IMR-90 (cell line): ENCODE results near the gene SRPK3. TPM values are rescaled to one million over a fixed set of nuclear protein-coding genes. Genes with fewer than 3 reads are reported as not detected.

ENCODE experiments used
- polyA plus RNA-seq, 3 experiments: library from polyadenylated mRNA; depleted of rRNA; stranded (reverse); fragments of >200 nt; gene quantifications; 2 replicates each; pipeline ENCODE4 v1.2.3, GENCODE V29; 2012; ENCODE audit warnings: low replicate concordance in 1 of 3
- total RNA-seq: library from RNA; depleted of rRNA; stranded (reverse); fragments of >200 nt; gene quantifications from 2 replicates; pipeline ENCODE4 v1.2.3, GENCODE V29; 2012; rRNA removed

The SRPK3 gene
- total and polyA plus RNA-seq, 2 of the 4 experiments (the other 2 are of a cell fraction): 0.36 to 0.70 TPM

Other genes with a start within 250 kb of the SRPK3 start
- 26.9 and 27.6 TPM in 2 replicates for gene CCNQ, start 181.9 kb upstream of the SRPK3 start, total RNA-seq
- 35.2 and 39.1 TPM in 2 replicates for gene CCNQ, start 181.9 kb upstream of the SRPK3 start, polyA plus RNA-seq (2012; rRNA removed)
- under 0.01 TPM in 2 replicates for gene DUSP9, start 133.8 kb upstream of the SRPK3 start, total RNA-seq
- 0.09 and 0.16 TPM in 2 replicates for gene DUSP9, start 133.8 kb upstream of the SRPK3 start, polyA plus RNA-seq (2012; rRNA removed)
- gene PNCK, start 107.2 kb upstream of the SRPK3 start, total RNA-seq: 0.18 TPM in 1 of 2 replicates, not detected in the other
- gene PNCK, start 107.2 kb upstream of the SRPK3 start, polyA plus RNA-seq (2012; rRNA removed): 0.13 and 0.22 TPM in 2 replicates
- gene SLC6A8, start 93.1 kb upstream of the SRPK3 start, total RNA-seq: 6.7 and 7.2 TPM in 2 replicates
- gene SLC6A8, start 93.1 kb upstream of the SRPK3 start, polyA plus RNA-seq (2012; rRNA removed): 21.1 and 25.5 TPM in 2 replicates
- gene BCAP31, start 56.7 kb upstream of the SRPK3 start, total RNA-seq: 166 and 244 TPM in 2 replicates
- 125 and 131 TPM in 2 replicates for gene BCAP31, start 56.7 kb upstream of the SRPK3 start, polyA plus RNA-seq (2012; rRNA removed)
- gene ABCD1, start 56.2 kb upstream of the SRPK3 start, total RNA-seq: 4.3 and 4.7 TPM in 2 replicates
- 7.0 and 8.3 TPM in 2 replicates for gene ABCD1, start 56.2 kb upstream of the SRPK3 start, polyA plus RNA-seq (2012; rRNA removed)
- 0.36 and 1.7 TPM in 2 replicates for gene PLXNB3, start 16.8 kb upstream of the SRPK3 start, total RNA-seq
- gene PLXNB3, start 16.8 kb upstream of the SRPK3 start, polyA plus RNA-seq (2012; rRNA removed): 22.3 and 26.9 TPM in 2 replicates
- gene IDH3G, start 13.3 kb downstream of the SRPK3 start, total RNA-seq: 75.8 and 79.4 TPM in 2 replicates
- 85.7 and 95.0 TPM in 2 replicates for gene IDH3G, start 13.3 kb downstream of the SRPK3 start, polyA plus RNA-seq (2012; rRNA removed)
- gene SSR4, start 13.6 kb downstream of the SRPK3 start, total RNA-seq: 118 and 141 TPM in 2 replicates
- gene SSR4, start 13.6 kb downstream of the SRPK3 start, polyA plus RNA-seq (2012; rRNA removed): 480 and 481 TPM in 2 replicates
- under 0.01 and 0.28 TPM in 2 replicates for gene PDZD4, start 49.5 kb downstream of the SRPK3 start, total RNA-seq
- 0.34 and 0.38 TPM in 2 replicates for gene PDZD4, start 49.5 kb downstream of the SRPK3 start, polyA plus RNA-seq (2012; rRNA removed)
- gene L1CAM, start 105.1 kb downstream of the SRPK3 start, total RNA-seq: 0.36 and 0.56 TPM in 2 replicates
- 1.9 and 2.2 TPM in 2 replicates for gene L1CAM, start 105.1 kb downstream of the SRPK3 start, polyA plus RNA-seq (2012; rRNA removed)
- not detected in 2 replicates for gene AVPR2, start 123.6 kb downstream of the SRPK3 start, total RNA-seq
- not detected in 2 replicates for gene AVPR2, start 123.6 kb downstream of the SRPK3 start, polyA plus RNA-seq (2012; rRNA removed)
- gene ARHGAP4, start 145.2 kb downstream of the SRPK3 start, total RNA-seq: 0.18 and 0.28 TPM in 2 replicates
- gene ARHGAP4, start 145.2 kb downstream of the SRPK3 start, polyA plus RNA-seq (2012; rRNA removed): 0.72 and 0.79 TPM in 2 replicates
- gene NAA10, start 154.0 kb downstream of the SRPK3 start, total RNA-seq: 98.6 and 118 TPM in 2 replicates
- 150 and 172 TPM in 2 replicates for gene NAA10, start 154.0 kb downstream of the SRPK3 start, polyA plus RNA-seq (2012; rRNA removed)
- 0.18 TPM in 1 of 2 replicates, not detected in the other for gene RENBP, start 163.6 kb downstream of the SRPK3 start, total RNA-seq
- gene RENBP, start 163.6 kb downstream of the SRPK3 start, polyA plus RNA-seq (2012; rRNA removed): 0.10 and 0.15 TPM in 2 replicates
- gene HCFC1, start 190.8 kb downstream of the SRPK3 start, total RNA-seq: 3.2 and 4.4 TPM in 2 replicates
- 17.6 and 19.0 TPM in 2 replicates for gene HCFC1, start 190.8 kb downstream of the SRPK3 start, polyA plus RNA-seq (2012; rRNA removed)
- 2.8 and 3.4 TPM in 2 replicates for gene TMEM187, start 191.7 kb downstream of the SRPK3 start, total RNA-seq
- 6.2 and 6.3 TPM in 2 replicates for gene TMEM187, start 191.7 kb downstream of the SRPK3 start, polyA plus RNA-seq (2012; rRNA removed)
- gene IRAK1, start 238.9 kb downstream of the SRPK3 start, total RNA-seq: 31.9 and 33.3 TPM in 2 replicates
- gene IRAK1, start 238.9 kb downstream of the SRPK3 start, polyA plus RNA-seq (2012; rRNA removed): 50.2 and 61.9 TPM in 2 replicates